Measurements from ENCODE around the gene AHSG. TPM values are rescaled to one million over a fixed set of nuclear protein-coding genes. Genes with fewer than 3 reads are reported as not detected.

The AHSG gene
- total and polyA plus RNA-seq, 2 donors (not counting 1 experiment from before 2014, with no cell fraction given): not detected

DNA sequence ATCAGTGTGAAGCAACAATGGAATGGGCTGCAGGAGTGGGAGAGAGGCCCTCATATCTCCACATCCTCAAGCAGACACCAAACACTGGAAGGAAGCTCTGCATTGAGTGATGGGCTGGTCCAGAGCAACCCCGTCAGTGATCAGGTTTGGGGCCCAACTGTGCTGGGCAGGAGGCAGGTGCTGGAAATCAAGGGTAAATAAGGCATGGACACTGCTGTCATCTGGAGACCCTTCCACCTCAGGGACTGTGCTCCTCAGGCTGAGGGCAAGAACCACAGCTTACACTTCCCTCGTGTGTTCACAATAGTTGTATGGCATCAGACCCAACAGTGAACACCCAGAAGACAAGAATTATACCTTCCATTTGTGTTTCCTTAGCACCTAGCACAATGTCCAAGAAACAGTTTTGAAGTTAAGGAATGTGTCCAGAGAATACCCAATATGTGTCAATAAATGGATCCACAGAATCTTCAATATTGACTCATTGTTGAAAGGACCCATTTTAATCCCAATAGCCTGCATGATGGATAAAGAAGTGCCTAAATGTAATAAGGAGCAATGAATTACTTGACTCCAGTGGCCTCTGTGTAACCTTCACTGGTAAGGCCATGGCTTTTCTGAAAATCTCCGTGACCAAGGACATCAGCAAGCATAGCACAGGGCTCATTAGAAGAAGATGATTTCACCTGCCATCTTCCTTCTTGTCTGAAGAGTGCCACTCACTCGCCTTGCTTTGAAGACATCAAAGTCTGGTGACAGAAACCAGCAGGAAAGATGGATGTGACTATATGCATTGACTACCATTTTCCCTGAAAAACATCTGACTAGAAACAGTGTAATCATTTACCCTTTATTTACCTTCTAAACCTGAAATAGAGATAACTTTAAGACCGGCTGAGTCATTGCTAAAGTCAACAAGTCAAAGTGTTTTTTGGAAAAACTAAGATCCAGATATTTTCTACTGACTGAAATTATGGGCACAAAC is 7.0 kb upstream of the AHSG start:
- TF ChIP-seq, protein P1, sequence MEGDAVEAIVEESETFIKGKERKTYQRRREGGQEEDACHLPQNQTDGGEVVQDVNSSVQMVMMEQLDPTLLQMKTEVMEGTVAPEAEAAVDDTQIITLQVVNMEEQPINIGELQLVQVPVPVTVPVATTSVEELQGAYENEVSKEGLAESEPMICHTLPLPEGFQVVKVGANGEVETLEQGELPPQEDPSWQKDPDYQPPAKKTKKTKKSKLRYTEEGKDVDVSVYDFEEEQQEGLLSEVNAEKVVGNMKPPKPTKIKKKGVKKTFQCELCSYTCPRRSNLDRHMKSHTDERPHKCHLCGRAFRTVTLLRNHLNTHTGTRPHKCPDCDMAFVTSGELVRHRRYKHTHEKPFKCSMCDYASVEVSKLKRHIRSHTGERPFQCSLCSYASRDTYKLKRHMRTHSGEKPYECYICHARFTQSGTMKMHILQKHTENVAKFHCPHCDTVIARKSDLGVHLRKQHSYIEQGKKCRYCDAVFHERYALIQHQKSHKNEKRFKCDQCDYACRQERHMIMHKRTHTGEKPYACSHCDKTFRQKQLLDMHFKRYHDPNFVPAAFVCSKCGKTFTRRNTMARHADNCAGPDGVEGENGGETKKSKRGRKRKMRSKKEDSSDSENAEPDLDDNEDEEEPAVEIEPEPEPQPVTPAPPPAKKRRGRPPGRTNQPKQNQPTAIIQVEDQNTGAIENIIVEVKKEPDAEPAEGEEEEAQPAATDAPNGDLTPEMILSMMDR (conservative IDR thresholded peaks at IDR 0.05 in 1 of 2, IDR thresholded peaks at IDR 0.05 in 1 of 2; ENCODE audit: low read depth in 1 of 2, low read length in 2 of 2): no peak
- no peak for TF ChIP-seq EZH2 (IDR thresholded peaks at IDR 0.05; ENCODE audit: low read length, missing control alignments)
- no peak overlapping the region for H2AFZ ChIP-seq (ENCODE audit: low read length)

DNA sequence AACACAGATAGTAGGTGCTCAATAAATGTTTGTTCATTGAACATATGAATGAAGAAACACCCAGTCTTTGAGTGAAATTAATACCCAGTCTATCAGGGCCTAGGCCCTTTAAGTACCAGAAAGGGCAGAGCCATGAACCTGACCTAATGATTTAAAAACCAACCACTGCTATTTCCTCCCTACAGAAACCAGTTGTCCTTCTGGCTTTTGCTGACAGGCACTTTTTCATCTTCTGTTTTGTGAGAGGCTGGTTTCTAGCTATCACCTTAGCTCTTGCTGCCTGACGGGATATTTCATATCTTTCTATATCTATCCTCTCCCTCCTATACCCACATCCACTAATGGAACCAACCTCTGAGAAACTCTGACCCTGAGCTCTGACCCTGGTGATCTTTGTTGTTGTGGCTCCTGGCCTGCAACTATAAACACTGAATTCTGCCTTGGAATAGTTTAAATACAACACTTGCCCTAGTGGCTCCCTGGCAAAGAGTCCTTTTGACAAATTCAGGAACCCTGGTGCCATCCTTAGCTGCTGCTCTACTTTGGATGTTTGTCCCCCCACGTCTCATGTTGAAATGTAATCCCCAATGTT is 4.1 kb upstream of the AHSG start:
- Histone ChIP-seq H3K79me2 (ENCODE audit: control insufficient read depth, insufficient read depth, low read length) (no peaks in the 10 kb centered on the region), H2AFZ (ENCODE audit: low read length) (no peak overlapping the region), H3K9ac (ENCODE audit: insufficient read depth, low read length) (no peak overlapping the region), H3K9me3 (ENCODE audit: control insufficient read depth, insufficient read depth, low read depth, low read length) (no peaks in the 10 kb centered on the region), H3K4me3 (replicated peaks in 1 of 4; ENCODE audit: control extremely low read depth in 1 of 4, insufficient read depth in 1 of 4, low read depth in 3 of 4, low read length in 4 of 4) (no peak overlapping the region), H3K4me2 (ENCODE audit: extremely low read depth, insufficient read depth, low read length) (no peak overlapping the region), H3K27ac (ENCODE audit: insufficient read depth, low read length) (no peak overlapping the region), H3K4me1 (ENCODE audit: control insufficient read depth, extremely low read depth, insufficient read depth, low read length) (no peaks in the 10 kb centered on the region), H3K36me3 (ENCODE audit: control insufficient read depth, insufficient read depth, low read length) (no peaks in the 10 kb centered on the region), H4K20me1 (ENCODE audit: control insufficient read depth, extremely low read depth, insufficient read depth, low read length) (no peaks in the 10 kb centered on the region), H3K27me3 (ENCODE audit: control insufficient read depth, insufficient read depth, low read length) (peaks cover 9% of the 10 kb centered on the region)
- TF ChIP-seq, protein P1 (conservative IDR thresholded peaks at IDR 0.05 in 1 of 2, IDR thresholded peaks at IDR 0.05 in 1 of 2; ENCODE audit: low read depth in 1 of 2, low read length in 2 of 2): no peak
- TF ChIP-seq EZH2 (IDR thresholded peaks at IDR 0.05; ENCODE audit: low read length, missing control alignments): no peak
- no peak for DNase-seq (ENCODE audit: low read depth in 2 of 2)

More for the DNA sequence above, 7.0 kb upstream of the AHSG start:
- Histone ChIP-seq H3K27me3 (ENCODE audit: control insufficient read depth, insufficient read depth, low read length) (peaks cover 2% of the 10 kb centered on the region), H4K20me1 (ENCODE audit: control insufficient read depth, extremely low read depth, insufficient read depth, low read length) (no peaks in the 10 kb centered on the region), H3K9ac (ENCODE audit: insufficient read depth, low read length) (no peak overlapping the region), H3K4me2 (ENCODE audit: extremely low read depth, insufficient read depth, low read length) (no peak overlapping the region), H3K4me1 (ENCODE audit: control insufficient read depth, extremely low read depth, insufficient read depth, low read length) (no peaks in the 10 kb centered on the region), H3K4me3 (replicated peaks in 1 of 4; ENCODE audit: control extremely low read depth in 1 of 4, insufficient read depth in 1 of 4, low read depth in 3 of 4, low read length in 4 of 4) (no peak overlapping the region), H3K9me3 (ENCODE audit: control insufficient read depth, insufficient read depth, low read depth, low read length) (no peaks in the 10 kb centered on the region), H3K36me3 (ENCODE audit: control insufficient read depth, insufficient read depth, low read length) (no peaks in the 10 kb centered on the region), H3K79me2 (ENCODE audit: control insufficient read depth, insufficient read depth, low read length) (no peaks in the 10 kb centered on the region), H3K27ac (ENCODE audit: insufficient read depth, low read length) (no peak overlapping the region)
- DNase-seq (ENCODE audit: low read depth in 2 of 2): no peak

DNA sequence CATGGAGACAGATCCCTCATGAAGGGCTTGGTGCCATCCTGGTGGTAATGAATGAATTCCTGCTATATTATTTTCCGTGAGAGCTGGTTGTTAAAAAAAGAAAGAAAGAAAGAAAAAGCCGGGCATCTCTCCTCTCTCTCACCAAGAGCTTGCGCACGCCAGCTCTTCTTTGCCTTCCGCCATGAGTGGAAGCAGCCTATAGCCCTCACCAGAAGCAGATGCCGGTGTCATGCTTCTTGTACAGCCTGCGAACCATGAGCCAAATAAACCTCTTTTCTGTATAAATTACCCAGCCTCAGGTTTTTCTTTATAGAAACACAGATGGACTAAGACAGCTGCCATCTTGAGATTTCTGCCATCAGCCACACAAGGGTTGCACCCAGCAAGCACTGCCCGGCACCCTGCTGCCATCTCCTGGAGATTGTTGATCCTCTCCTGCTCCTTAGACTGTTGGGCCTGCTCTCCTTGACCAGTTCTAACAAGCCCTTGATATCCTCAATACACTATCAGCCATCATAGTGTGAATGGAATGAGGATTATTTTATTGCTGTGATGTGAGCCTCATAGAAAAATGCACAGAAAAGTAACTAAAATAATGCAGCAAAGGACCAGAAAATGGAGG is 3.5 kb upstream of the AHSG start:
- Histone ChIP-seq H3K4me1 (ENCODE audit: control insufficient read depth, extremely low read depth, insufficient read depth, low read length) (no peaks in the 10 kb centered on the region), H3K9me3 (ENCODE audit: control insufficient read depth, insufficient read depth, low read depth, low read length) (no peaks in the 10 kb centered on the region), H3K27me3 (ENCODE audit: control insufficient read depth, insufficient read depth, low read length) (peaks cover 9% of the 10 kb centered on the region), H2AFZ (ENCODE audit: low read length) (no peak overlapping the region), H3K4me3 (replicated peaks in 1 of 4; ENCODE audit: control extremely low read depth in 1 of 4, insufficient read depth in 1 of 4, low read depth in 3 of 4, low read length in 4 of 4) (no peak overlapping the region), H3K79me2 (ENCODE audit: control insufficient read depth, insufficient read depth, low read length) (no peaks in the 10 kb centered on the region), H4K20me1 (ENCODE audit: control insufficient read depth, extremely low read depth, insufficient read depth, low read length) (no peaks in the 10 kb centered on the region), H3K27ac (ENCODE audit: insufficient read depth, low read length) (no peak overlapping the region), H3K4me2 (ENCODE audit: extremely low read depth, insufficient read depth, low read length) (no peak overlapping the region), H3K9ac (ENCODE audit: insufficient read depth, low read length) (no peak overlapping the region), H3K36me3 (ENCODE audit: control insufficient read depth, insufficient read depth, low read length) (no peaks in the 10 kb centered on the region)
- TF ChIP-seq, protein P1 (conservative IDR thresholded peaks at IDR 0.05 in 1 of 2, IDR thresholded peaks at IDR 0.05 in 1 of 2; ENCODE audit: low read depth in 1 of 2, low read length in 2 of 2): peak in 1 of 2 donors; percentile 25
- TF ChIP-seq EZH2 (IDR thresholded peaks at IDR 0.05; ENCODE audit: low read length, missing control alignments): no peak
- no peak for DNase-seq (ENCODE audit: low read depth in 2 of 2)

Data from fibroblast of lung (primary cell).